NCI-H1436 treated with DMSO at 0.1 percent for 48 hours (cell line): ENCODE measurements around the gene KLK6.

Experiments
- DNase-seq: peaks from one replicate; lab custom pipeline; 2025; lab: John Stamatoyannopoulos, UW

Gene KLK6

DNA sequence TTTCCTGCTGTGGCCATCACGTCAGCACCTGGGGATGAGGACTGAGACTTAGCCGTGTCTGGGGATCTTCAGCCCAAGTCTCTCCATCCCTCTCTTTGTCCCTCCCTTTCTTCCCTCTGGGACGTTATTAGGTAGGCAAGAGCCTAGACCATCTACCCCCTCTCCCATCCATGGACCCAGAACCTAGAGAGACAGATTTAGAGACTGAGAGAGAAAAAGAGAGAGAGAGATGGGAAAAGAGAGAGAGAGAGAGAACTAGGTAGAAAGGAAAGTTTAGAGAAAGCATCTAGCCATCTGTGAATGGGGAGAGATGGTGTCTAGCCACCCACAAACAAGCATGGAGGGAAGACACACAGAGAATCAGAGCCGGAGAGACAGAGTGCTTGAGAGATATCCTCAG lies 58.7 kb downstream of the KLK6 start:
- DNase-seq, result no peak

DNA sequence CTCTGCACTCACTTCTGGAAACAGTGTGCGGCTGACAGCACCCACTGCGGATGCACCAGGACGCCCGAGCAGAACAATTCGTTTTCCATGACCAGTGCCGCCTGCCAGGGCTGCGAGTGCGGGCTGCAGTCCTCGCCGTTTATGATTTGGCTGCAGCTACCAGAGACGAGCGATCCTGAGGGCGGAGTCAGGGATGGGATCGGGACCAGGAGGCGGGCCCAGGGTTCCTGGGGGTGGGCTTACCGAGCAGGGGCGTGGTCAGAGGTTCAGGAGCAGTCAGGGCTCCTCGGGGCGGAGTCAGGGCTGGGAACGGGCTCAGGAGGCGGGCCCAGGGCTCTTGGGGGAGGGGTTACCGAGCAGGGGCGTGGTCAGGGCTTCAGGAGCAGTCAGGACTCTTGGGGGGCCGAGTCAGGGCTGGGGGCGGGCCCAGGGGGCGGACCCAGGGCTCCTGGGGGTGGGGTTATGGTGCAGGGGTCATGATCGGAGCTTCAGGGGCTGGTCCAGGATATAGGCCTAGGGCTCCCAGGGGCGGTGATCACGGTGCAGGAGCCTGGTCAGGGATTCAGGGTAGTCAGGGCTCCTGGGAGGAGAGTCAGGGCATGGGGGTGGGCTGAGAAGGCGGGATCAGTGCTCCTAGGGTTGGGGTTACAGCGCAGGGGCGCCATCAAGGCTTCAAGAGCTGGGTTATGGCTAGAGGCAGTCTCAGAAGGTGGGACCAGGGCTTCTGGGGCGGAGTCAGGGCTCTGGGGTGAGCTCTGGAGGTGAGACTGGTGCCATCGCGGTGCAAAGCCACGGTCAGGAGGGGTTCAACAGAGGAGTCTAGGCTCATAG lies 59.9 kb downstream of the KLK6 start:
- DNase-seq, result peak; percentile 25
